ENCODE measurements around the gene COQ10B.

The COQ10B gene

DNA sequence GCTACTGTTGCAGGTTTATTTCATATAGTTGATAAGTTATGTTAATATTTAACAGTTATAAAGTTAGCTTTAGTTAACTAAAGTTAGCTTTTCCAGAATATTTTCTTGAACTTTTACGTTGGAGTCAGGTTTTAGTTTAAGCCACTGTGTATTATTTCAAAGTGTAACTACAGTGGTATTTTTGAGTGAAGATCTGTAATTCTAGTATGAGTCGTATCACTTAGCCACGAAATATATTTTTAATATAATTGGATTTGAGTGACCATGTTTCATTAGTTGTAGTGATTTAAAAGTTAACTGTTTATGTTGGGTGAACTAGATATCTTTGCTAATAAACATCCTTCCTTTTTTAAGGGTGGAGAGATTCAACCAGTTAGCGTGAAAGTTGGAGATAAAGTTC, 49.3 kb downstream of the COQ10B start:
- DNase-seq: no peak

DNA sequence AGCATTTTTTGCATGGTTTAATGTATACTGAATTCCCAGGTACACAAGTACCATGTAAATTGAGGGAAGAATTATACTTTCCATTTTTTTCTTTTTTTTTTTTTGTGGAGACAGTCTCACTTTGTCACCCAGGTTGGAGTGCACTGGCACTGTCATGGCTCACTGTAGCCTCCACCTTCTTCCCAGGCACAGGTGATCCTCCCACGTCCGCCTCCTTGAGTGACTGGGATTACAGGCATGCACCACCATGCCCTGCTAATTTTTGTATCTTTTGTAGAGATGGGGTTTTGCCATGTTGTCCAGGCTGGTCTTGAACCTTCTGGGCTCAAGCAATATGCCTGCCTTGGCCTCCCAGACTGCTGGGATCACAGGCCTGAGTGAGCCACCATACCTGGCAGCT, 50.6 kb downstream of the COQ10B start:
- no peak for DNase-seq

DNA sequence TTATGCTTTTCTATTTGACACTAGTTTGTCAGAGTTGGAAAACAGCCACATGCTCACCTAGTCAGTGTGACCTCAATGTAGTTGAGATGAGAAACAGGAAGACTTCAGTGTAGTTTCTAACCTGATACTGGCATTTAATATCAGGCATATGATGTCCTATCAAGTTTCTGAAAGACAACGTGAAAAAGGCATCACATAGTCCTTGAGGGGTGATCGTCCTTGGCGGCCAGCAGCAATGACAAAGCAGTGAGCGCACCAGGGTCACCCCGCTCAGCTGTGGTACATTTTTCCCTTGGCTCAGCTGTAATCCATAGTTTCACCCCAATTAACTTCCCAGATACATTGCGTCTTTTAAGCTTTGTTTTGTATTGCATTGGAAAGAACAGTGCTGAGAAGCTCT, 51.2 kb downstream of the COQ10B start:
- no peak for DNase-seq

DNA sequence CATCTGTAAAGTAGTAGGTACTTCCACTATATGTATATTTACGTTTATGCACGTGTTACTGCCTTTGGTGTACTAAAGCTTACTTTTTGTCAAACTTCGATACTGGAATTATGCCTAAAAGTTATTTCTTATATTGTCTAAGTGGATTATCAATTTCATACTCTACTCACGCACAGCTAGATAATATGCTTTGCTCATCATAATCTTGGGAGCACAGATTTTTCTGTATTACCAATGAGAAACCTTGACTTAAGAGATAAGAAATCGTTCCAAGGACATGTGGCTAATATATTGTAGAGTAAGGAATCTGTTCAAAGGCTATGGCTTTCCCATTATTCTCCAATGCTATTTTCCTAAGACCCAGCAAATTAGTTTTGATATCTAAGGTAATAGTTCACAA, 53.3 kb downstream of the COQ10B start:
- DNase-seq: no peak

DNA sequence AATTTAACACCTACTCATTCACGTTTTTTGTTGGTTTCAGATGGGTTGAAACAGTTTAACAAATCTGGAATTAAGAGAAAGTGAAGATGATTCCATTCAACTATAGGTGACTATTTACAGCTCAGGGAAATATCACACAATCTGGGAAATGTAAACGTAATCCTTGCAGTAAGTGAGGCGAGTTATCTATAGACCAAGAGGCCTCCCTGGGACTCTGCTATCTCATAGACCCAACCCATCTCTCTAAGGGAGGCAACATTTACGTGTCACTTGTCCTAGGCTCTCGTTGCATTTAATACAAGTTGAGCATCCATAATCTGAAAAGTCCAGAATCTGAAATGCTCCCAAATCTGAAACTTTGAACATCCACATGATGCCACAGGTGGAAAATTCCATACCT, 60.6 kb downstream of the COQ10B start:
- DNase-seq: no peak

DNA sequence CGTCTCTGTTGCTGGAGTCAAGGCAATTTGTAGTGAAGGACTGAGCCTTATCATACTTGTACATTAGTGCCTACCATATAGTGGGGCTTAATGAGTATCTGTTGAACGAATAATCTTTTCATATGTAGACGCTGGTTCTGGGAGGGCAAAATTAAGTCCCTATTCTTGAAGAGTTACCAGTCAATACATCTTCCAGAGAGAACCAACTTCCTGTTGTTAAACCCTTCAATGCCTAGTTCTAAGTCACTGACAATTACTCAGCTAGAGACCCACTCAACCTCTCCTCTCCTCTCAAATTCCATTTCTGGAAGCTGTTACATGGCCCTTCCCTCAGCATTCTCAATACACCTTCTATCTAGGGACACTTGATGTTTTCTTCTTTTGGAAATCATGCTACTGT, 61.4 kb downstream of the COQ10B start:
- no peak for DNase-seq

DNA sequence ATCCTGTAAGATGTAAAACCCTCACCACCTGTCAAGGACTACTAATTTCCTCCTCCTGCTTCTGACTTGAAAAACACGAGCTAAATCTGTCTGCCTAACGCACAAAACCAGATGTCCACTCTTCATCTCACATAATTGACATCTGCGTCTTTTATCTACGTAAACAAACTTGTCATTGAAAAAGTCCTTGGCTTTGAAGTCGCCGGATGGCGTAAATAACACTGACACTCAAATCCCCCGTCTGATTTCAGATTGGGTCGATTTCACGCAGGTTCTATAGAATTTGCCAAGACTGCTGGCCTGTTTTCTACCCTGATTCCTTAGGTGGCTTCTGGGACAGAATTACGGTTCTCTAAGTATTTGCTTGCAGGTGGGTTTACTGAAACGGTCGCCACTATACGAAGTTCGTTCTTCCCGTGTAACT, 62.0 kb downstream of the COQ10B start:
- no peak for DNase-seq

DNA sequence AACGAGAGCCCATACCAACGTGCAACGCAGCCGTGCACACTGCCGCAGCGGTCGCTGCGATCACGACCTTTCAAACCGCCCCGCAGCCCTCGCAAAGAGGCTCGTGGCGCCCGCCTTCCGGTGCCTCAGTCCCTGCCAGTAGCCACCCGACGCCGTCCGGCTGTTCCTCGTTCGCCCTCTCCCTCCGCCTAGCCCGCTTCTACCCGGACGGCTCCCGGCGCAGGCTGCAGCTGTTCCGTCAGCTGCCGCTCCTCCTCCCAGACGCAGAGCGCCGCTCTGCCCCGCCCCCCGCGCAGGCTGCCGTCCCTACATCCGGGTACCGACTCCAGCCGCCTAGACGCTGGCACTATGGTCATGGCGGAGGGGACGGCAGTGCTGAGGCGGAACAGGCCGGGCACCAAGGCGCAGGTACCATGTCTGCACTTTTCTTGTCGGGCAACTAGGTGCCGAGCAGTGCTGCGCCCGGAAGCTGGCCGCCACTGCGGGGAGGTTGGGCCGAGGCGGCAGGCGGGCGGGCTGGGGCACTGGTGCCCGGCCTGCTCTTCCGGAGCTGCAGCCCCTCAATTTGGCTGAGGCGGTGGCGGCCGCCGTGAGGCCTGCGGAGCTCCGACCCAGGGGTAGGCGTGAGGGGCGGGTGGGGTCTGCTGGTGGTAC, 62.5 kb downstream of the COQ10B start, which contains the start of gene MOB4:
MOB4 (plus strand) TSS at position 328 of the 654 bp plus-strand sequence; CDS start at position 349, 21 bp downstream.
- DNase-seq: peak; percentile 99

DNA sequence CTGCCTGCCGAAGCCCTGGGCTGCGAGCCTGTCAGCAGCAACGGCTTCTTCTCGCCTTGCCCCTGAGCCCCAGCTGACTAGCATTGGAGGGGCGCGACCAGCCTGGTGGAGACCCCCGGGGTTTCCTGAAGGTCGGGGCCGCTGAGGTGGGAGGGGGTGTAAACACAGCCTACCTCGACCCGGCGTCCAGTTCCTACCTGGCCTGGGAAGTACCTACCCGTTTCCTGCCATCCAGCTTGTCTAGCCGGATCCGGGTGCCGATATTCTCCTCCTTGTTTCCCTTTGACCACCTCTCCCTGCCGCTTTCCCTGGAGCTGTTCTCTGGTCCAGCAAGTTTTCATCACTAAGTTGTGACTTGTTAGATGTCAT, 63.0 kb downstream of the COQ10B start:
- DNase-seq: no peak

DNA sequence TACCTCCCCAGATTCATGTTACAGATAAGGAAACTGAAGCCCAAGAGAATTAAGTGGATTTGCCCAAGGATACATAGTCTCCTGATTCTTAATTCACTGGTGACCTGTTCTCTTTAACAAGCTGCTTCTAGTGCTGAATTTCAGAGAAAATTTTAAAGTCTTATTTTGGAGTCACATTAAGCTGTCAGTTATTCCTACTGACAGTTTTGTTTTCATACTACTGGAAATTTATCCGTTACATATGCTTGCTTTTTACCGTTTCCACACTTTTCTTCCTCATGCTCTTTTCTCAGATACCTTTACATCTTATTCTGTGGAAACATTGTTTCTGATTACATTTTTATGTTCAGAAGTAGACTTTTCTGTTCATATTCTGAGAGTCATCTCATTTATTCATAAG, 63.8 kb downstream of the COQ10B start:
- no peak for DNase-seq

Data from islet precursor cell (in vitro differentiated cells).